HG03432 (cell line): ENCODE data around the gene POMT2.
A peak's percentile ranks its signal among the peaks of the same experiment; 100 is the strongest.
"Not testable (repeated sequence)": the region's sequence is repeated elsewhere in the genome, so short reads cannot be mapped to it uniquely, and the experiment has no call there.

Experiments used
- ATAC-seq: cut with Tn5 transposase; IDR thresholded peaks from one replicate; pipeline ENCODE4 v1.9.1; 2021; ENCODE audit warnings: mild to moderate bottlenecking, moderate library complexity; ENCODE audit not compliant: unreplicated experiment

POMT2 gene

GRCh38 chr14:77302926-77303325 is 17.8 kb downstream of the POMT2 start:
- ATAC-seq = no peak

DNA sequence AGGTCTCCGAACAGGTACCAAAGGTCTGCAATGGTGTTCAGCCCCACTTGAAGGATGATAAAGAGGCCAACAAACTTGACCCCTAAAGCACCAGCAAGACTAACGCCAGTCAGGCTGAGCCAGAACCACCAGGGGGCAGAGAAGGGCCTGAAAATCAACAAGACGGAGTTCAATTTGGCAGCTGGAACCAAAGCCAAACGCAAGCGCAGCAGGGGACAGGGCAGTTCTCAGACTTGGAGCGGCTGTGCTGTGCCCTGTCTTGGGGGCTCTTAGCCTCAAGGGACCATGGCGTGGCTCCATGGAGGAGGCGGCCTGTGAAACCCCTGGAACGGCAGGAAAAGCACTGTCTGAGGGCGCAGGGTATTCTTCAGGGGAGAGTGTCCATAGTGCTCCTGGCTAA is 19.6 kb downstream of the POMT2 start:
- ATAC-seq = peak; percentile 57

- no peak for ATAC-seq
Observed at GRCh38 chr14:77299771-77300170, 20.9 kb downstream of the POMT2 start.

DNA sequence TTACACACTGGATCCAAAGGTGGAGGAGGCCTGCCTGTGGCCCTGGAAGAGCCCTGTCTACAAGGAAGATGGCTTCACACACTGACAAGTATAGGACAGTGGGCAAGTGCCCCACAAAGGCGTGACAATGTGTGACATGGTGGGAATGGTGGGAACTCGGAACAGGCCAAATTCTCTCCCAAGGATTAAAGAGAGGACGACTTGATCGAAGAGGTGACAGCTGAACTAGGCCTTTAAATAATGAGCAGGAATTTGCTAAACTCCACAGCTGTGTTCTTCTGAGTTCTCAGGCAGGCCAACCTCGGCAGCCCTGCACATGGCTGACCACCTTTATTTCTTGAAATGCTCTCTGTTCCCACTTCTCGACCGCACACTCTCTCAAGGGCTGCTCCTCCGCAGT is 23.8 kb downstream of the POMT2 start:
- ATAC-seq = no peak

DNA sequence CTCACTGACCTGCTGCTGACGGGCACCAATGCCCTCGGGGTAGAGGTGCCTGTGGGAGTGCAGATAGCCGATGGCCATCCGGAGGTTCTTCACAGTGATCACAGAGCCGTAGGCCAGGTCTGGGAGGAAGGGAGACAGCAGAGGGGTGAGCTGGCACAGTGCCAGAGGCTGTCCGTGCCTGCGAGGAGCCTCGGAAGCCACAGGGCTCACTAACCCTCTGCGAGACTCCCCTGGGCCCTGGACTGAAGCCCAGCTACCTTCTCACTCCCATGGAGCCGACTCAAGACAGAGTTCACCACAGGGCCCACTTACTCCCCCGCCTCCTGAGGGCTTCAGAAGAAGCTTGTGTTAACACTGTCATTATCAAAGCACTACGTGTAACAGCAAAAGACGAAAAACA is 24.5 kb downstream of the POMT2 start:
- no peak for ATAC-seq

- ATAC-seq = no peak
Observed at GRCh38 chr14:77290705-77291104, 30.0 kb downstream of the POMT2 start.

DNA sequence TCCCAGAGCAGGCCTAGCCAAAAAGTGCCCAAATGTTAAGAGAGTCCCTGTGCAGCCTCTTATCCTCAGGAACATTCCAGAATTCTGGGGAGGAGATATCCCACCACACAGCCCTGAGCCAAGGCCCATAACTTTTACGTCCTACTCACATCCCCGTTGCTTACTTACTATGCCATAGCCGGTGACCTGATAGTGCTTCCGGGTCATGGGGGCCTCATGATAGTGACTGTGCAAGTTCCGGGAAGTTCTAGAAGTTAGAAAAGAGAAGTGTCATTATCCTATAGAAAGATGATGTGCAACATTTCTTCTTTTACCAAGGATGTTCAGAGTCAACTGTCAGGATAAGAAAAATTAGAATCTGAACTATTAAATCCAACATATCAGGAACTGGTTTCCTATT is 34.1 kb downstream of the POMT2 start:
- ATAC-seq = no peak

- ATAC-seq = no peak
Observed at GRCh38 chr14:77284466-77284865, 36.2 kb downstream of the POMT2 start.

DNA sequence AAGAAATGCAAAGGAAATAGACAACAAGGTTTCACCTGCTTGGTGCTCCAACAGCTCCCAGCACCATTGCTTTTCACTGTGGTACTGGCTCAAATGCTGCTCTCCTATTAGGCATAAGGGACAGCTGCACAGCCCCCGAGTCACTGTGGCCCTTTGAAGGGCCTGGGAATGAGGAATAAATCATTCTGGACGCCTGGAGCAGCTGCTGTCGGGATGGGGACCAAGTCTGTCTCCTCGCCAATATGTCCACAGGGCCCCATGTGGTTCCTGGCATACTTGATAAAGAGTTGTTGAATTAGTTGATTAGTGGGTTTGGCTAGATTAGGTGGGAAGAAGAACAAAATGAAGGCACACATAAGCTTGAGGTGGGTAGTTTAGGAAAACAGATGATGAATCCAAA is 36.6 kb downstream of the POMT2 start:
- ATAC-seq = no peak

GRCh38 chr14:77281852-77282410 is 38.8 kb downstream of the POMT2 start:
- ATAC-seq = no peak

DNA sequence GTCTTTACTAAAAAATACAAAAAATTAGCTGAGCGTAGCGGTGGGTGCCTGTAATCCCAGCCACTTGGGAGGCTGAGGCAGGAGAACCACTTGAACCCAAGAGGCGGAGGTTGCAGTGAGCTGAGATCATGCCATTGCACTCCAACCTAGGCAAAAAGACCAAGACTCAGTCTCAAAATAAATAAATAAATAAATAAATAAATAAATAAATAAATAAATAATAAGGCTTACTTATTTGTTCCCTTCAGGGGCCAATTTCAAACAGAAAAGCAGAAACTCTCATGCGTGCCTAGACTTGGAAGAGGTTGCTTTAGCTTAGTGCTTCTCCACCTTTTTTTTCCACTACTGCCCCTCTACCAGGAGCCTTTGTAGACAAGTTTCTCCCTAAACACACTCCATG is 39.8 kb downstream of the POMT2 start:
- ATAC-seq = not testable (repeated sequence)

- no peak for ATAC-seq
Observed at GRCh38 chr14:77279719-77280118, 41.0 kb downstream of the POMT2 start.

GRCh38 chr14:77278461-77279230 is 42.0 kb downstream of the POMT2 start:
- no peak for ATAC-seq

DNA sequence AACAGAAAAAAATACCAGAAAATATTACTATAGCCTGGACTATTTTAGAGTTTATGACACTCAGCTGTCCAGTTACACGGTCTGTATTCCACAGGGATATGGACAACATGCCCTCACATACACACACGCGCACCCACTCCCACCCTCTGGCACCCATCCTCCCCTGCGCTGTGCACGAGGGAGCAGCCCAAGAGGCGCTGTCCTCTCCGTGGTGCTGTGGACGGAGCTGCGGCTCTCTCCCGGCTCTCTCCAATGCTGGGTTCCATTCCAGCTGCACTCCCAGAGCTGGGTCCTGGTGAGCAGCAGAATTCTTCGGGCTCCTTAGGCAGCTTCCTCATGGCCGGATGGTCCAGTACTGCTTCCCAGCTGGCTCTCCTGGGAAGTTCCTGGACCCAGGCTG is 43.7 kb downstream of the POMT2 start:
- ATAC-seq = no peak

GRCh38 chr14:77276295-77276935 is 44.3 kb downstream of the POMT2 start:
- no peak for ATAC-seq

DNA sequence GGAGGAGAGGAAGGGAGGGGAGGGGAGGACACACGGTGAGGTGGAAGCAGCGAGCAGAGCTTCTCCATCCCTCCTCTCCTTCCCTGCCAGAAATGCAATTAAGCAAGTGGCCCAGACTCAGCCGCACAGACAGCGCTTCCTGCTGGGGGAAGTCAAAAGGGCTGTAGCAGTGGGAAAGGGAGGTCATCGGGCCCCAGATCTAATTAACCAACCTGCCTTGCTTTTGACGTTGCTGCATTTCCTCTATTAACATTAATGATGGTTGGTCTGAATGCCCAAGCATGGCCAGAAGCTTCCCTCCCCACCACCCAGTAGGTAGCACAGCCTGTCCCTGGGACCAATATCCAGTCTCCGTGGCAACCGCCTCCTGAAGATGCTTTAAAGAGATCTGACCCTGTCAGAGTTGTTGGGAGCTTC is 45.1 kb downstream of the POMT2 start:
- no peak for ATAC-seq

DNA sequence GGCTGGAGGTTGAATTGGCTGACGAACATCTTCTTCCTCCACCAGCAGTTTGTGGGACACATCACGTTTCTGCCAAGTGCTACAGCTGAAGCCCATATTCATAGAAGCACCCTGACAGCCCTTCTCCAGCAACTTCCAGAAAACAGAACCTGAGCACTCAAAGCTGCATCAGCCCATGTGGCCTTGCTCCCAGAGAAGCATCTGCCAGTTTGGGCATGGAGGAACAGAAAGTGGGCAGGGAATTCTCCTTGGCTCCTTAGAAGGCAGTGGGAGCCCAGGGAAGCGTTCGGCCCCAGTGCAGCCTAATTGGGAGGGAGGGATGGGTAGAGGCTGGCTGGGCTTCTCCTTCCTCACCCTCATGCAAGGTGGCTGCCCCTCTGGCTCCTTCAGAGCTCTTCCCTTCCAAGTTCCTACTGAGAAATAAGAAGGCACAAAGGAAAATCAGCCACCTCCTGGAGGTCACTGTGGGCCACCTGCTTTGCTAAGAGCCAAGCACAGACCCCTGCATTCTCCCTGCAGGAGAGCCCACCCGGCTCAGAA is 45.6 kb downstream of the POMT2 start:
- ATAC-seq = no peak

- no peak for ATAC-seq
Observed at GRCh38 chr14:77273796-77274195, 46.9 kb downstream of the POMT2 start.

GRCh38 chr14:77272261-77272660 is 48.4 kb downstream of the POMT2 start:
- no peak for ATAC-seq

- ATAC-seq = no peak
Observed at GRCh38 chr14:77271113-77271710, 49.5 kb downstream of the POMT2 start, which contains the start of gene NGB. Gene NGB, minus strand, starts transcription at chr14:77271206. Its CDS starts 269 bp downstream, at chr14:77270937.

- ATAC-seq = no peak
Observed at GRCh38 chr14:77270361-77271112, 50.1 kb downstream of the POMT2 start.
